NCI-H1417 treated with DMSO at 0.1 percent for 48 hours (cell line): ENCODE results near the gene HTRA3.
A peak's percentile ranks its signal among the peaks of the same experiment; 100 is the strongest.

Experiments
- DNase-seq: peaks from one replicate; lab custom pipeline; 2025; lab: John Stamatoyannopoulos, UW

The HTRA3 gene

DNA sequence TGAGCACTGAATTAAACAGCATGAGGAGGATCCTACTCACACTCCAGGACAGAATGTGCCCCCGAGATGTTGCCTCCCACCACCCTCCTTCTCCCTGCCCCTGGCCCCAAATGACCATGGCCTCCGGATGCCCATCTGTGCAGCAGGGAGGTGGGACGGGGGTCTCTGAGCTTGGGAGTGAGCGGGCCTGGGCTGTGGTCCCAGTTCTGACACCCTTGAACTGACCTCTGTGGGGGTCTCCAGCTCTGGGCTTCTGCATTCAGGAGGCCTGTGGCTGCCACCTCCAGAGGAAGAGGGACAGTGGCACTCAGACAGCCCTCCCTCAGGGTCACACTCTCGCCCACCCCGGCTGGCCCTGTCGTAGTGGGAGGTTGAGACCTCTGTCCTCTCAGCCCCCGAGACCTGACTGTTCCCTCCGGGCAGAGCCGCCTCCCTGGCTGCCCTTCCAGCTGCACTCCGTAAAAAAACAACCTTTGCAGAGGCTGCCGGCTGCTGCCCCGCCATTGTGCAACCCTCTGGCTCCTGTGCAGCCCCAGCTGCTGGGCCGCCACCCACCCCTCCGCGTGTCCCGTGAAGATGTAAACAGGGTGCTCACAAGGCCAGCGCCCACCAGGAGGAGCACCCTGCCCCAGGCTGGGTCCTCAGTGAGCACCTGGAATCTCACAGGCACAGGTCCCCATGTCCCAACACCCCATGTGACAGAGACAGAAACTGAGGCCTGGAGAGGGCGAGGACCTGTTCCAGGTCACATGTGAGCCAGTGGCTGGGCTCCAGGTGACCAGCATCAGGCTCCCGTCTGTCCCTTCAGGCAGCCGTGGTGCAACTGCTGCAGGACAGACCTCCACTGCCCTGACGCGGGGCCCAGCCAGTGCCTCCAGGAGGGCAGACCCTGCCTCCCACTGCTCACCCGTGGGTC, 39.6 kb downstream of the HTRA3 start:
- no peak for DNase-seq

DNA sequence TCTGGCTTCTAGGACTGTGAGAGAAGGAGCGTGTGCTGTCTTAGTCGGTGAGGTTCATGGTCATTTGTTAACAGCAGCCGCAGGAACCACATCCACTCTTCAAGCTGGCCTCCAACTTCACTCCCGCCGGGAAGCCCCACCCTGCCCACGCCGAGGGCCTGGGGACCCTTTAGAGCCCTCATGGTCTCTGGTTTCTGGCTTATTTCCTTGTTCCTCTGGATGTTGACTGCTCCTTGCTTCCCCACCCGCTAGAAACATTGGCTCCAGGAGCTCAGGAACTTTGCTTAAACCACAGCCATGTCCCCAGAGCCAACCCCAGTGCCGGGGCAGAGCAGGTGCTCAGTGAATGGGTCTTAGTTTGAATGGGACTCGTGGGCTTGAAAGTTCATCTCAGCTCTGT, 40.8 kb downstream of the HTRA3 start:
- no peak for DNase-seq

DNA sequence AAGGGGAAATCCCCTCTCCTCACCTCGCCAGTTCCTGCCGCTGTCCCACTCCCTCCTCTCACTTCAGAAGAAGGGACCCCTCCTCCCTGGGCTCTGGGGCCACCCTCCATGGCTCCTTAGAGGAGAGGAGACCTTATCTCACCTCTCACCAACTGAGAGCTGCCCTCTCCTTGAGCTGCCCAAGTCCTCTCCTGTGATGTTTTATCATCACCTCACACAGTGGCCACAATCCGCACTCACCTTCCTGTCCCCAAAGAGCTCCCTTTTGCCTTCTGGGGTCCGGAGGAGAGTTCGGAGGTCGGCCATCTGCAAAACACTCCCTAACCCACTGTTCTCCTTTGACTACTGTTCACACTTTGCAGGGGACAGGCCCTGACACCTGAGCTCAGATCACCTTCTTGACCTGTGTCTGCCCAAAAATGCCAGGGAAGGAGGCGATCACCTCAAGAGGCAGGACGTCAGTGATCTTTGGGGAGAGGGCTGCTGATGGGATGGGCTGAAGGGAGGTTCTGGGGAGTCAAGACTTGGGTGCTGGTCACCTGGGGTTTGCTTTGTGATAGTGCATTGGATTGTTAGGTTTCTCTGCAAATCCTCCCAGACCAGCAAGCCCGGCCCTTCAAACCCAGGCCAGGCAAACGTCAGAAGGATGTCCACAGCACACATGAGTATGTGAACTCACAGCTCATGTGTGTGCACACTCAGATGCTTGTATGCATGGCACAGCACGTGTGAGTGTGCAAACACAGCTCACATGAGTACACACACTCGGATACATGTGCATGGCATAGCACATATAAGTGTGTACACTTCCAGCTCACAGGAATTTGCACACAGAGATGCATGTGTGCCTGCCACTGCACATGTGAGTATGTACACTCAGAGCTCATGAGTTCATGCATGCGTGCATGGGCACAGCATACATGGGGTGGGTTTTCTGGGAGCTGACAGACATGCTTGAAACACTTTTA, 41.8 kb downstream of the HTRA3 start:
- no peak for DNase-seq

DNA sequence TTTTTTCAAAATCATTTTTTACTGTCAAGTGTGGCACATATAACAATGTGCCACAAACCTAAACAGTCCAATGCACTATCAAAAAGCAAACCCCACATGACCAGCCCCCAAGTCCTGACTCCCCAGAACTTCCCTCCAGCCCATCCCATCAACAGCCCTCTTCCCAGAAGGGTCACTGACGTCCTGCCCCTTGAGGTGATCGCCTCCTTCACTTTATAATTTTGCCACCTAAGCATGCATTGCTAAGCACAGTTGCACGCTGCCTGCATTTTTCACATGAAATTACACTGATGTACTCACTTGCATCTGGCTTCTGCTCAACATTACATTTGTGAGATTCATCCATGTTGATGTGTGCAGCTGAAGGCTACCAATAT, 42.5 kb downstream of the HTRA3 start:
- no peak for DNase-seq

DNA sequence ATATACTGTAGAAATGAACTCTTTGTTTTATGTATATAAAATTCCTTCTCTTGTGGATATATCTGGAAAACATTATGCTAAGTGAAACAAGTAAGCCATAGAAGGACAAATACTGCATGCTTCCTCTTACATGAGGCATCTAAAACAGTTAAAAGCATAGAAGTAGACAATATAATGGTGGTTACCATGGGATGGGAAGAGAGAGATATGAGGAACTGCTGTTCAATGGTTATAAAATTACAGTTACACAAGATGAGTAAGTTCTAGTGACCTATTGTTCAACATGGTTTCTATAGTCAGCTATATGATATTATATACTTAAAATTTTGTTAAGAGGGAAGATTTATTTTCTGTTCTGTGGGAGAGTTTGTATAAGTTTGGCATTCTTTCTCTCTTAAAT, 43.4 kb downstream of the HTRA3 start:
- DNase-seq: no peak

DNA sequence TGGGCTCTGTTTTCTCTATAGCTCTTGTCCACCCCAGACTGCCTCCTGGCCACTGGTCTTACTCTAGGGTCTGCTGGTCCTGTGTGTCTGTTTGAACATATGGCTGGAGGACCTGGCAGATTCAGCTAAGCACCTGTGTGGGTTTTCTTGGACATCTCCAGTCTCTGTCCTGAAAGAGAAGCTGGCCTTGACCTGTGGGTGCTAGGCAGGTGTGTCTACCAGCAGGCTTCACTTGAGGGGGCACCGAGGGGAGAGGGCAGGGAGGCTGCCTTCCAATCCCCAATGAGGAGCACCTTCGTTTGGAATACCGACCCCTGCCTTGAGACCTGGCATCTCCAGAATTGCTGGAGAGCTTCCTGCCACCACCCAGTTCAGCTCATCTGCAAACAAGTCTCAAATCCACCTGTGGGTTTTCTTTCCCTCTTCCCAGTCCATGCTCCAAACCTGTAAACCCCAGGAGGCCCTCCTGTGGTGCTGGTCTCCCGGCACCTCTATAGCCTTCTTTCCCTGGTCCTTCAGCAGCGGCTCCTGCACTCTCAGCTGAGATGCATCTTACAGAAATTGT, 45.2 kb downstream of the HTRA3 start:
- no peak for DNase-seq

DNA sequence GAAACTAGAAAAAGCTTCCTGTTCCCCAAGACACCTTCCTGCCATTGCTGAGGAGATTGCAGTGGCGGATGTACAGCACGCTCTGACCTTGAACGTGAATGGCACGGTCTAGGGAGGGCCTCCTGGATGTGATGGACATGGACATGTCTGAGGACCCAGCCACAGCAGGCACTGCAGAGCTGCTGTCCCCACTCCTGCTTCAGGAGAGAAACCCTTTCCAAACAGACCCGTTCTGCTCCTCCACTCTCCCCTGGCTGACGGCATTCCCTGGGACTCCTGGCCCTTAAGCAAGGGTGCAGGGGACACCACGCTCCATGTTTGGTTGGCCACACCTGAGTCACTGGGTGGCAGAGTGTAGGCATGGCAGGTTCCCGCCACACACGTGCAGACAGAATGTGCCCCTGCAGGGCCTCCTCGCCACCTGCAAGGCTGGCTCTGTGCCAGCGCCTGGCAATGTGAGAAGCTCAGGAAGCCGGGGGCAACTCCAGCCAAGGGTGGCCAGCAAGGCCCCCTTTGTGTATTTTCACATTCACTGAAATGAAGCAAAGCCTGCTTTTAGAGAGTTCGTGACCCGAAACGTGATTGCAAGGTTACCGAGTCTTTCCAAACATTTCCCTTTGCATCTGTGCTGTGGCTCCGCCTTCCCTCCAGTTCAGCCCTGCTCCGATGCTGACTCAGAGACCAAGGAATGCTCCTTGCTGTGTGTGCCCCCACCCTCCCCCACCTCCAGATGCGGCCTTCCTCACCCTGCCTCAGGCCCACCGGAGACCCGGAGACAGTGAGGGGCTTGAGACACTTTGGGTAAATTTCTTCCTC, 46.1 kb downstream of the HTRA3 start:
- DNase-seq: peak; percentile 33

DNA sequence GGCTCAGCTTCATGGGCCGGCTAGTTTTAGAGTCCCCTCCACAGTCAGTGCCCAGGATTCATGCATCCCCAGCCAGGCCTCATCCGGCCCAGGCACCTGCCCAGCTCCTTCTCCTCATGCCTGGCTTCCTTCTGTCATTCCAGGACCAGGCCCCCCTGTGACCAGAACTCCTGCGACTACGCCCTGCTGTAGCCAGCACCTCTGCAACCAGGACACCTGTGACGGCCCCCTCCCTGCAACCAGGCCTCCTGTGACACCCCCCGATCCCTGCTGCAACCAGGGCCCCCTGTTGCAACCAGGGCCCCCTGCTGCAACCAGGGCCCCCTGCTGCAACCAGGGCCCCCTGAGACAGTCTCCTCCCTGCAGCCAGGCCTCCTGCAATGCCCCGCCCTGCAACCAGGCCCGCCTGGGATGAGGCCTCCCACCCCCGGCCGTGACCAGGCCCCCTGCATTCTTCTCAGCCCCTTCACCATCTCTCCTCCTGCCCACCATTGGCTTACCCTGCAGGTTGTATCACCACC, 46.8 kb downstream of the HTRA3 start:
- DNase-seq: no peak

DNA sequence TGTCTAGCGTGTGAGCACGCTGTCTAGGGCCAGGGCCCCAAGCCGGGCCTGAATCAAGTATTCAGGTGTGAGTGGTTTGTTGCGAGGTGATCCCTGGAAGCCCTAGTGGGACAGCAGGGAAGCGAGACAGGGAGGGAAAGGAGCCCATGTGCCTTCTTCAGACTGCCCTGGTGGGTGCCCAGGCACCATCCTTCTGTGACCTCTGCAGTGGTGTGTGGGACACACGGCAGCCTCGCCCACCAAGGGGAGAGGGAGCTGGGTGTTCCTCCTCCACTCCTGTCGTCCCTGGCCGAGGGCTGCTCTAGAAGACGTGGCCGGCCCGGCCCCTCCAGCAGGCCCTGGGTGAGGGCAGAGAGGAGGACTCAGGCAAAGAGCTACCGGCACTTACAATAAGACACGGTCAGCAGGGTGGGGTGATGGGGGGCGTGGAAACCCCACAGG, 47.4 kb downstream of the HTRA3 start:
- DNase-seq: no peak

DNA sequence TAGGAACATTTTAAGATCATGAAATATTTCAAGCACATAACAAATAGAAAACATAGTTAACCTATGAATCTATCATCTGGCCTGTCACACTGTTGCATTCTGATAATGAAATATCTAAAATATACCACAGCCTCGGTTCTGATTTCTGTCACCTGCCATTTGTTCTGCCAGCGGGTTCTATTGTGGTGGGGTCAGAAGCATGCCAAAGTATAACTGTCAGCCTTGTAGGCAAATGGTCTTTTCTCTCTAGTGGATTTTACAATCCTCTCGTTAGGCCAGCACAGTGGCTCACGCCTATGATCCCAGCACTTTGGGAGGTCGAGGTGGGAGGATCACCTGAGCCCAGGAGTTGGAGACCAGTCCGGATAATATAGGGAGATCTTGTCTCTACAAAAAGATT, 47.9 kb downstream of the HTRA3 start:
- DNase-seq: no peak

DNA sequence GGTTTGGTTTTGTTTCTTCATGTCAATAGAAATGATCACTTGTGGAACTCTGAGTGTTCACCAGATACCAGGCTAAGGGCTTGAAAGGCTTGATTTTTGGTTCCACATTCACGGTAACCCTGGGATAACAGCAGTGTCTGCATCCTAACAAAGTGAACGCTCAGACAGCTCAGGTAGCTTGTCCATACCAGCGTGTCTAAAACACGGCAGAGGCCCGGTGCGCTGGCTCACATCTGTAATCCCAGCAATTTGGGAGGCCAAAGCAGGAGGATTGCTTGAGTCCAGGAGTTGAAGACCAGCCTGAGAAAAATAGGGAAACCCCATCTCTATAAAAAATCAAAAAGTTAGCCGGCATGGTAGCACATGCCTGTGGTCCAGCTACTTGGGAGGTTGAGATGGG, 49.0 kb downstream of the HTRA3 start:
- DNase-seq: no peak

DNA sequence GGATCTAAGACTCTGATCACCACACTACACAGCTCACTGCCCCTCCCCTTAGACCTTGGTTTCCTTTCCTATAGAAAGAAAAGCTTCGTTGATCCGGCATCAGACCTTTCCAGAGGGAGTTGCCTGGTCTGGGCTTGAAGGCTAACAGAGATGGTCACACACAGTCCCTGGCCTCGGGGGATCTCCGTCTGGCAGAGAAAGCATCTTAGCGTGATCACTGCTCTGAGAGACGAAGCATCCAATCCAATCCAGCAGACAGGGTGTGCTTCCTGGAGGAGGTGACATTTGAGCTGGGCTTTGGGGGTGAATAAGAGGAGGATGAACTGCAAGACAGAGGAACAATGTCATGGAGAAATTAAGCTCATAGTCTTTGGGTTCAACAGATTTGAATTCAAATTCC, 49.5 kb downstream of the HTRA3 start:
- DNase-seq: no peak

DNA sequence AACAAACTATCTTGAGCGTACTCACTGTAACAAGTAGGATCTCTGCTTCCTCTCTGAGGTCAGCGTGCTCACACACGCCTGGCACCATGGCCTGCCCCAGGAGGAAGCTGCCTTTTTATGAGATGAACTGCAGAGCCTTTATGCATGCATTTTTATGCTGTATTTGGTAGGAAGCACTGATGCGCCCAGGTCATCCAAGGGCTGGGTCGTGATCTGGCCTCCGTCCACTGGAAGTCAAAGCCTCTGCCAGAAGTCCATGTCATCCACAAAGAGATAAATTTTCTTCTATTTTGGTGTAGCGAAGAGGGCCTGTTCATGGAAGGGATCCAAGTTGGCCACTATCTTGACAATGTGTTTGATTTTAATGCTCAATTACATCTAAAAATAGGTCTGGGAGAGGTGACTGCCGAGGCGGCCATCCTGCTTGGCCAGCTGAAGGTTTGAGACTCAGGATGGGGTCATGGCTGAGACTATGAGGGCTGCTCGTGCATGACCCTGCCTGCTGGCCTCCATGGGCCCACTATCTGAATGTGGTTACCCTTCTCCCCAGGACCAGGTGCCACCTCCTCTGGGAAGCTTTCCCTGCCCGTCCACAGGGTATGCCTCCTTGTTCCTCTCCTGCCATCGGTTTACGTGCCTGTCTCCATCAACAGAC, 50.3 kb downstream of the HTRA3 start:
- no peak for DNase-seq

DNA sequence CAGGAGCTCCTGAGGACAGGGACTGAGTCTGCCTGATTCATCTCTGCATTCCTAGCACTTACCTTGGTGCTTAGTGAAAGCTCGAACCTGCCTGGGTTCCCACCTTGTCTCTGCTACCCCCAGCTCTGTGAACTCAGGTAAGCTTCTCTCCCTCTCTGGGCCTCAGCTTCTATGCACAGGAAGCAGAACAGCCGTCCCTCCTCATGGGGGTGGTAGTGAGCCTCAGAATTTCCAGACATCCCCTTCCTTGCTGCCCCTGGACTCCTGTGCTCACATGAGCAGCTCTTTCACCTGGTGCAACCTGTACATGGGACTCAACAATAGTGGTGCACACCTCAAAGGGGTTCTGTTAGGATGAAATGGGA, 50.8 kb downstream of the HTRA3 start:
- DNase-seq: no peak

DNA sequence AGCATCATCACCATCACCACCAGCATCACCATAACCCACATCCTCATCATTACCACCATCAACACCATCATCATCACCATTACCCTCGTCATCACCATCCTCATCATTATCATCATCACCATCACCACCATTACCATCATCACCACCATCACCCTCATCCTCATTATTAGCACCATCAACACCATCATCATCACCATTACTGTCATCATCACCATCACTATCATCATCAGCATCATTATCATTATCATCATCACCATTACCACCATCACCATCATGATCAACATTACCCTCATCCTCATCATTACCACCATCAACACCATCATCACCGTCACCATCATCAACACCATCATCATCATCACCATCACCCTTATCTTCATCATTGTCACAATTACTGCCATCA, 51.7 kb downstream of the HTRA3 start:
- DNase-seq: no peak

DNA sequence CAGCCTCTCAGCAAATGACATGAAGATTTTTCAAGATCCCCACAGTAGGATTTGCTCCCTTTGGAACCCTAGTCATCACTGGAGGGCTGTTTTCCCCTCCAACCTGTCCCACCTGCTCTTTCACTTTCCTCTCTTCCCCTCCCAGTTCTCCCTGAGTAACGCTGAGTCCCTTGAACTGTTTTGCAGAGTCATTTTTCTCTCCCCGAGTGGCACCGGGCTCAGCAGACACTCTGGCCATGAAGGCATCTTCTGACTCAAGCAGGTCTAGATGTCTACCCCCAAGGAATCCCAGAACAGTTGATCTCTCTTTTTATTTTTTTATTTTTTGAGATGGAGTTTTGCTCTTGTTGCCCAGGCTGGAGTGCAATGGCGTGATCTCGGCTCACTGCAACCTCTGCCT, 52.2 kb downstream of the HTRA3 start:
- no peak for DNase-seq

DNA sequence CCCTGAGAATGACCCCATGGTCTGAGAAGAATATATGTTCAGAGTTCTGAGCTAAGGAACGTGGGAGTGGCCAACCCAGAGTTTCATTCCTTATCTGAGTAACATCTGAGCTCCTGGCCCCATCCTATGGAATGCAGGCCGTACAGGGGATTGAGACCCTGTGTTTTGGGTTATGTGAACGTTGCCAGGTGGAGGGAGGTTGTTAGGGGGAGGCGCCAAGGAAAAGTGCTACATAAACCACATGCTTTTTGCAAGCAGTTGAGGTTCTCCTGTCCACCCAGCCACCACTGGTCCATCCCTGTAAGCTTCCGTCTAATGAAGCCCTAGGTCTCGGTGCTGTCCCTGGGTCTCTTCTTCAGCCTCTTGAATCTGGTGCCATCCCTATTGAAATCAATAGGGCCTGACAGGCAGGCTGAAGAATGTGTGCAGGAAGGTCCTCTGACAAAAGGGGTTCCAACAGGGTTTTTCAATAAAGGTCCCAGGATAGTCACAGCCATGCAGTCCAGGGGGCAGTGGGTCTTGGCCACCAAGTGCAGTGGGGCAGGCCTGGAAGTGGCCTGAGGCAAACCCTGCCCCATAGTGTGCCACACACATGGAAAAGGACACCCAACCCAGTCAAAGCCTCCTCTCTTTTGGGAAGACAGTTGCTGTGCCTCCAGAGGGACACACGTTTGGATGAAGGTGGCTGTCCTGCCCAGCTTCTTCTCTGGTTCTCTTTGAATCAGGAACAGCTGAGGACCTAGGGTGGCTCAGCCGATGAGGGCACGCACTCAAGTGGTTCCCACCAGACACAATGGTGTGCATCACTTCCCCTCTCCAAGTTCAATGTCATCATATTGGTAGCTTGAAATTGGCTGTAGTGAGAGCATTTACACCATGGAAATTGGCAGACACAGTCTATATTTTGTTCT, 53.5 kb downstream of the HTRA3 start:
- no peak for DNase-seq

DNA sequence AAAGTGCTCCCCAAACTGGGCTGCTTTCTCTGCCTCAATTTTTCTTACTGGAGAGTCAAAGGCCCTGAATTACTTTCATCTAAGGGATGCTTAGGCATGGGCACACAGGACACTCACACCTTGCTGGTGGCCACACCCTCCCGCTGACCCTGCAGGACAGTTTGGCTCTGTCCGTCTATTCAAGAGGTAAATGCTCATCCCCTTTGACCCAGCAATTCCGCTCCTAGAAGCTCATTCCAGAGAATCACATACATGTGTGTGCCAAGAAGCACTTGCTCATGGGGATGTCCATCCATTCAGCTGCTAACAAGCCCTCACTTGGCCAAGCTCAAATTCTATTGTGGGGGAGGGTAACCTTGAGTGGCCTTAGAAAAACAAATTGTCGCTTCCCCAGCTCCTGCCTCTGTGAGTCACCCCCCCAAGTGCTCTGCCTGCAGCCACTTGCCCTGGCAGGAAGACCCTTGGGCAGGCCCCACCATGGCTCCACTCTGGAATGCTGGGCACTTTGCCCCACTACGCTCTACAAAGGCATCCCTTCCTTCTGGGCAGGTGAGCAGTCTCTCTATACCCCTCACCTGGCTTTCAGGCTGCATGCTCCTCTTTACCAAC, 54.5 kb downstream of the HTRA3 start:
- DNase-seq: no peak

DNA sequence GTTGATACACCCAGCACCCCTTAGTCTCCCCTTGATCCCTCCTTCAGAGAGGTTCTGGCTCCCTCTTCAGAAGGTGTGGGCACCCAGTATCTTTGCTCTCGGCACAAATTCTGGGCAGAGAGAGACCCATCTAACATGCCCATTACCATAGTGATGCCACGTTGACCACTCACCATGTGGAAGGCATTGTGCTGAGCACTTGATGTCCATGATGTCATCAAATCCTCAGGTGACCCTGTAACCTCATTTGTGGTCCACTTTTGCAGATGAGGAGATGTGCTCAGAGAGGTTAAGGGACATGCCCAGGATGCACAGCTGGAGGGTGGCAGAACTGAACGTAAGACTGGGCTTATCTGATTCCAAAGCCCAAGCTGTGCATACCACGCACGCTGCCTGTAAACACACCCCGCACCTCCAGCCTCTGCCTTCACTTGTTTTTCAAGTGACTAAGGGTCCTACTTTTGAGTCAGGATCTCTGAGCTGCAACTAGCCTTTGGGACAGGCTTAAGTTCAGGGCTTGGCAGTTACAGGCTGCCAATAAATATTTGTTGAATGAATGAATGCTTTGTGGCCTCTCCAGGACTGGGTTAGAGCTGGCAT, 55.2 kb downstream of the HTRA3 start:
- DNase-seq: no peak
